Esophagus squamous epithelium (tissue), 5 donors: ENCODE measurements around the gene OBI1. TPM values are rescaled to one million over a fixed set of nuclear protein-coding genes. Genes with fewer than 3 reads are reported as not detected.

Experiments used
- DNase-seq: peaks from one replicate; lab custom pipeline; 2025; lab: John Stamatoyannopoulos, UW
- H3K27ac ChIP-seq, 4 donors: fragments of 200-600 bp; sonication (generic); one replicate each; pipeline ENCODE4 v1.5.1; 2016 to 2019; ENCODE audit warnings: mild to moderate bottlenecking in 1 of 4
- H3K27me3 ChIP-seq, 4 donors: fragments of 200-600 bp; sonication (generic); 1 replicate in 3 of 4; 2 replicates in 1 of 4; pipeline versions ENCODE4 v1.5.1 to v1.6.0; 2017 to 2021; ENCODE audit warnings: antibody characterized with exemption in 1 of 4
- H3K36me3 ChIP-seq, 3 donors: fragments of 200-600 bp; sonication (generic); one replicate each; pipeline ENCODE4 v1.5.1; 2016 to 2019
- H3K4me1 ChIP-seq, 3 donors: fragments of 200-600 bp; sonication (generic); one replicate each; pipeline ENCODE4 v1.5.1; 2017 to 2019
- H3K4me3 ChIP-seq, 4 donors: fragments of 200-600 bp; sonication (generic); 1 replicate in 3 of 4; 2 replicates in 1 of 4; pipeline ENCODE4 v1.5.1; 2016 to 2019; ENCODE audit warnings: mild to moderate bottlenecking in 2 of 4, moderate library complexity in 1 of 4
- H3K9me3 ChIP-seq, 3 donors: fragments of 200-600 bp; sonication (generic); one replicate each; pipeline ENCODE4 v1.5.1; 2016 to 2019
- CTCF ChIP-seq, 6 experiments: fragments of 450-650 bp in 4 of 6; fragments of 200-600 bp in 2 of 6; sonication (generic) in 2 of 6; IDR thresholded peaks; one replicate each; pipeline ENCODE4 v1.5.1; 2016 to 2019; ENCODE audit warnings: antibody characterized with exemption in 6 of 6, mild to moderate bottlenecking in 4 of 6, moderate library complexity in 4 of 6
- POLR2A ChIP-seq, 4 donors: fragments of 450-650 bp; IDR thresholded peaks; one replicate each; pipeline ENCODE4 v1.6.1; 2017; ENCODE audit warnings: antibody characterized with exemption in 4 of 4, mild to moderate bottlenecking in 4 of 4, moderate library complexity in 3 of 4
- WGBS, 2 donors: methylation state at CpG; one replicate each; pipeline ENCODE4 v1.1.5; 2018; 5-methylcytosine and 5-hydroxymethylcytosine counted together
- intact Hi-C: fragments of 100-400 bp; cut with DNase I; formaldehyde crosslinking; loops from one replicate; pipeline ENCODE4 v1.15.0; 2022
- total RNA-seq, 4 donors: library from RNA; depleted of rRNA; stranded (reverse); fragments of >200 nt; gene quantifications; one replicate each; pipeline ENCODE4 v1.1.0, GENCODE V29; 2016
- donor health status: DM: yes; HTN: yes; CAD: no.

OBI1 gene
- total RNA-seq, 4 donors from 2014 or later, result 3.4 to 9.3 (median 7.0) TPM

- WGBS, 2 donors, result 77 to 90% methylated on average over 4 of the region's 4 CpGs
- no peak overlapping the region for H3K27ac ChIP-seq
- TF ChIP-seq CTCF (IDR thresholded peaks at IDR 0.05), result no peak
- TF ChIP-seq POLR2A (IDR thresholded peaks at IDR 0.05), result no peak
- H3K4me3 ChIP-seq, result no peak overlapping the region
- no peaks in the 10 kb centered on the region for H3K9me3 ChIP-seq
- H3K27me3 ChIP-seq, result no peaks in the 10 kb centered on the region
- no peaks in the 10 kb centered on the region for H3K4me1 ChIP-seq
- intact Hi-C loops, result no loop called here
- H3K36me3 ChIP-seq, result peaks cover 0 to 95% (median 3%) of the 10 kb centered on the region in 3 donors
- no peak for DNase-seq
Measured at GRCh38 chr13:78638216-78638615, 20.7 kb downstream of the OBI1 start.

- no peak for TF ChIP-seq CTCF (IDR thresholded peaks at IDR 0.05)
- TF ChIP-seq POLR2A (IDR thresholded peaks at IDR 0.05), result no peak
- intact Hi-C loops, result no loop called here
- no peaks in the 10 kb centered on the region for H3K4me1 ChIP-seq
- no peaks in the 10 kb centered on the region for H3K9me3 ChIP-seq
- no peak overlapping the region for H3K27ac ChIP-seq
- peaks cover 0 to 94% (median 7%) of the 10 kb centered on the region in 3 donors for H3K36me3 ChIP-seq
- no peaks in the 10 kb centered on the region for H3K27me3 ChIP-seq
- no peak overlapping the region for H3K4me3 ChIP-seq
- no peak for DNase-seq
Measured at GRCh38 chr13:78636495-78636894, 22.5 kb downstream of the OBI1 start.

GRCh38 chr13:78632996-78633395 is 26.0 kb downstream of the OBI1 start:
- intact Hi-C loops, result no loop called here
- no peak for TF ChIP-seq POLR2A (IDR thresholded peaks at IDR 0.05)
- TF ChIP-seq CTCF (IDR thresholded peaks at IDR 0.05), result no peak
- Histone ChIP-seq H3K36me3 (peaks cover 0 to 97% (median 7%) of the 10 kb centered on the region in 3 donors), H3K27me3 (no peaks in the 10 kb centered on the region), H3K27ac (no peak overlapping the region), H3K4me3 (no peak overlapping the region), H3K4me1 (no peaks in the 10 kb centered on the region), H3K9me3 (no peaks in the 10 kb centered on the region)
- DNase-seq, result no peak
- 91 to 95% methylated on average over 4 of the region's 4 CpGs for WGBS, 2 donors

GRCh38 chr13:78631077-78631476 is 27.9 kb downstream of the OBI1 start:
- no peak for DNase-seq
- peaks cover 0 to 92% (median 7%) of the 10 kb centered on the region in 3 donors for H3K36me3 ChIP-seq
- WGBS, 2 donors, result 92 to 100% methylated on average over 1 of the region's 1 CpG

GRCh38 chr13:78630511-78630910 is 28.4 kb downstream of the OBI1 start:
- Histone ChIP-seq H3K4me3 (no peak overlapping the region), H3K9me3 (no peaks in the 10 kb centered on the region), H3K27ac (no peak overlapping the region), H3K27me3 (no peaks in the 10 kb centered on the region), H3K4me1 (no peaks in the 10 kb centered on the region), H3K36me3 (peaks cover 0 to 87% (median 7%) of the 10 kb centered on the region in 3 donors)
- intact Hi-C loops, result no loop called here
- DNase-seq, result no peak
- 55 to 88% methylated on average over 1 of the region's 1 CpG for WGBS, 2 donors
- no peak for TF ChIP-seq CTCF (IDR thresholded peaks at IDR 0.05)
- no peak for TF ChIP-seq POLR2A (IDR thresholded peaks at IDR 0.05)

More at GRCh38 chr13:78631077-78631476, 27.9 kb downstream of the OBI1 start:
- no peaks in the 10 kb centered on the region for H3K9me3 ChIP-seq
- intact Hi-C loops, result no loop called here
- no peak overlapping the region for H3K4me3 ChIP-seq
- no peak for TF ChIP-seq CTCF (IDR thresholded peaks at IDR 0.05)
- TF ChIP-seq POLR2A (IDR thresholded peaks at IDR 0.05), result no peak
- H3K27me3 ChIP-seq, result no peaks in the 10 kb centered on the region
- no peak overlapping the region for H3K27ac ChIP-seq
- no peaks in the 10 kb centered on the region for H3K4me1 ChIP-seq
